ACHN (cell line): Measurements from ENCODE around the gene TTLL5.

Experiments
- DNase-seq: peaks from one replicate; pipeline ENCODE4 v3.0.0-alpha.2; 2015
- in situ Hi-C: cut with HindIII; loops from 2 replicates; pipeline ENCODE4 v1.10.0; 2017; ENCODE audit warnings: low sequenced_read_pairs, low pct_ligation_motif_present, low pct_unique_long_range_greater_than_20kb

TTLL5 gene

GRCh38 chr14:75981426-75982265 is 320.6 kb downstream of the TTLL5 start, which contains the start of gene TGFB3:
Gene TGFB3, minus strand, starts transcription at chr14:75981995. Its CDS starts 1,102 bp downstream, at chr14:75980893.
- in situ Hi-C loops = no loop called here
- peak; percentile 59 for DNase-seq

GRCh38 chr14:75982266-75983018 is 321.4 kb downstream of the TTLL5 start:
- peak; percentile 73 for DNase-seq
- in situ Hi-C loops = no loop called here

GRCh38 chr14:75983019-75983358 is 321.9 kb downstream of the TTLL5 start:
- in situ Hi-C loops = no loop called here
- no peak for DNase-seq

GRCh38 chr14:75984674-75985073 is 323.6 kb downstream of the TTLL5 start:
- in situ Hi-C loops = no loop called here
- DNase-seq = no peak

GRCh38 chr14:75985618-75986438 is 324.8 kb downstream of the TTLL5 start, which contains the start of gene IFT43:
Gene IFT43, plus strand, starts transcription at chr14:75985763. Its CDS starts 24 bp downstream, at chr14:75985787.
- DNase-seq = peak; percentile 65
- in situ Hi-C loops = no loop called here

GRCh38 chr14:75986439-75986765 is 325.4 kb downstream of the TTLL5 start:
- no peak for DNase-seq
- in situ Hi-C loops = no loop called here

- in situ Hi-C loops = no loop called here
- DNase-seq = no peak
These were observed 326.3 kb downstream of the TTLL5 start for GRCh38 chr14:75987201-75987970.

- in situ Hi-C loops = no loop called here
- DNase-seq = no peak
These were observed 328.1 kb downstream of the TTLL5 start for GRCh38 chr14:75989134-75989533.

- DNase-seq = no peak
- in situ Hi-C loops = no loop called here
These were observed 329.3 kb downstream of the TTLL5 start for GRCh38 chr14:75990297-75990696.

- in situ Hi-C loops = no loop called here
- no peak for DNase-seq
These were observed 330.7 kb downstream of the TTLL5 start for GRCh38 chr14:75991753-75992152.

- DNase-seq = peak; percentile 43
- in situ Hi-C loops = no loop called here
These were observed 332.6 kb downstream of the TTLL5 start for GRCh38 chr14:75993567-75994041.

GRCh38 chr14:75995372-75996041 is 334.5 kb downstream of the TTLL5 start:
- in situ Hi-C loops = no loop called here
- DNase-seq = no peak

GRCh38 chr14:75996488-75996887 is 335.4 kb downstream of the TTLL5 start:
- in situ Hi-C loops = no loop called here
- no peak for DNase-seq

GRCh38 chr14:75999511-76000190 is 338.6 kb downstream of the TTLL5 start:
- in situ Hi-C loops = no loop called here
- DNase-seq = no peak

GRCh38 chr14:76002383-76002782 is 341.3 kb downstream of the TTLL5 start:
- in situ Hi-C loops = no loop called here
- no peak for DNase-seq
